Mesendoderm (in vitro differentiated cells): Measurements from ENCODE around the gene TIGD1.
"Not testable (repeated sequence)": the region's sequence is repeated elsewhere in the genome, so short reads cannot be mapped to it uniquely, and the experiment has no call there.

Experiments
- DNase-seq: peaks from one replicate; pipeline ENCODE4 v3.0.0; 2013
- H2AK5ac ChIP-seq: 2 replicates; pipeline ENCODE4 v1.6.1; 2013; ENCODE audit warnings: low read length, inconsistent platforms
- H2BK120ac ChIP-seq: 2 replicates; pipeline ENCODE4 v1.6.1; 2013; ENCODE audit warnings: low read depth, mild to moderate bottlenecking, low read length, moderate library complexity, mixed read lengths
- H2BK15ac ChIP-seq: replicated peaks from 2 replicates; pipeline ENCODE4 v1.6.1; 2013; ENCODE audit warnings: low read depth, mild to moderate bottlenecking, moderate library complexity
- H2BK5ac ChIP-seq: 2 replicates; pipeline ENCODE4 v1.6.1; 2013; ENCODE audit warnings: low read length, inconsistent platforms
- H3K18ac ChIP-seq: 2 replicates; pipeline ENCODE4 v1.6.1; 2013; ENCODE audit warnings: mild to moderate bottlenecking, low read length, mixed read lengths
- H3K23ac ChIP-seq: one replicate; pipeline ENCODE4 v1.6.1; 2013; ENCODE audit warnings: low read length
- H3K27ac ChIP-seq: 2 replicates; pipeline ENCODE4 v1.5.1; 2013; ENCODE audit warnings: low read depth, mild to moderate bottlenecking, inconsistent platforms, low read length, moderate library complexity
- H3K27me3 ChIP-seq: 2 replicates; pipeline ENCODE4 v1.6.1; 2013; ENCODE audit warnings: low read length, control low read depth, mild to moderate bottlenecking, inconsistent platforms; ENCODE audit not compliant: insufficient read depth, poor library complexity
- H3K36me3 ChIP-seq: 2 replicates; pipeline ENCODE4 v1.6.1; 2013; ENCODE audit warnings: low read length, inconsistent platforms; ENCODE audit not compliant: control insufficient read depth, insufficient read depth
- H3K4ac ChIP-seq: one replicate; pipeline ENCODE4 v1.6.1; 2013; ENCODE audit warnings: low read depth, mild to moderate bottlenecking, low read length, moderate library complexity
- H3K4me1 ChIP-seq: 2 replicates; pipeline ENCODE4 v1.6.1; 2013; ENCODE audit warnings: low read depth, low read length, inconsistent platforms; ENCODE audit not compliant: control insufficient read depth
- H3K4me2 ChIP-seq: 2 replicates; pipeline ENCODE4 v1.6.1; 2013; ENCODE audit warnings: low read length
- H3K4me3 ChIP-seq: 2 replicates; pipeline ENCODE4 v1.5.1; 2013; ENCODE audit warnings: mild to moderate bottlenecking, low read length
- H3K56ac ChIP-seq: one replicate; pipeline ENCODE4 v1.6.1; 2013; ENCODE audit warnings: low read length
- H3K79me1 ChIP-seq: 2 replicates; pipeline ENCODE4 v1.6.1; 2013; ENCODE audit warnings: low read length, inconsistent platforms
- H3K79me2 ChIP-seq: 2 replicates; pipeline ENCODE4 v1.6.1; 2013; ENCODE audit warnings: mild to moderate bottlenecking, low read length; ENCODE audit not compliant: control insufficient read depth, insufficient read depth
- H3K9ac ChIP-seq: 2 replicates; pipeline ENCODE4 v1.6.1; 2013; ENCODE audit warnings: low read length, inconsistent platforms
- H4K5ac ChIP-seq: one replicate; pipeline ENCODE4 v1.6.1; 2013; ENCODE audit warnings: low read length
- H4K8ac ChIP-seq: one replicate; pipeline ENCODE4 v1.6.1; 2013; ENCODE audit warnings: low read depth, mild to moderate bottlenecking, control low read depth, low read length, moderate library complexity
- WGBS: extraction: QIAGEN DNeasy Blood & Tissue Kit; methylation state at CpG from one replicate; pipeline ENCODE4 v1.1.7; 2013; ENCODE audit warnings: low lambda C conversion rate, missing lambda C conversion rate; ENCODE audit not compliant: insufficient coverage; ENCODE audit errors: extremely low coverage; 5-methylcytosine and 5-hydroxymethylcytosine counted together

The TIGD1 gene

GRCh38 chr2:232537079-232537478 lies 13.3 kb downstream of the TIGD1 start:
- Histone ChIP-seq H3K4ac (no peak overlapping the region), H4K5ac (no peak overlapping the region), H3K4me1 (peaks cover 2% of the 10 kb centered on the region), H3K9ac (no peak overlapping the region), H2BK15ac (no peak overlapping the region), H3K79me1 (no peaks in the 10 kb centered on the region), H2AK5ac (no peak overlapping the region), H2BK120ac (no peak overlapping the region), H3K79me2 (no peaks in the 10 kb centered on the region), H3K4me3 (no peak overlapping the region), H3K4me2 (no peak overlapping the region), H3K23ac (no peak overlapping the region), H3K18ac (no peak overlapping the region), H3K27me3 (no peaks in the 10 kb centered on the region), H4K8ac (no peak overlapping the region), H3K27ac (no peak overlapping the region), H3K36me3 (no peaks in the 10 kb centered on the region), H3K56ac (no peak overlapping the region), H2BK5ac (no peak overlapping the region)
- DNase-seq, result peak; percentile 51
- no CpG with 5 or more reads among the region's 5 CpGs for WGBS

- Histone ChIP-seq H4K5ac (no peak overlapping the region), H3K56ac (no peak overlapping the region), H4K8ac (no peak overlapping the region), H2BK120ac (no peak overlapping the region), H3K4ac (no peak overlapping the region), H3K4me3 (no peak overlapping the region), H3K9ac (no peak overlapping the region), H3K4me1 (peaks cover 2% of the 10 kb centered on the region), H3K27ac (no peak overlapping the region), H3K4me2 (no peak overlapping the region), H3K18ac (no peak overlapping the region), H3K36me3 (no peaks in the 10 kb centered on the region), H2AK5ac (no peak overlapping the region), H3K27me3 (no peaks in the 10 kb centered on the region), H2BK5ac (no peak overlapping the region), H3K79me2 (no peaks in the 10 kb centered on the region), H3K23ac (no peak overlapping the region), H2BK15ac (no peak overlapping the region), H3K79me1 (no peaks in the 10 kb centered on the region)
- no CpG with 5 or more reads among the region's 5 CpGs for WGBS
- DNase-seq, result no peak
These were observed 14.4 kb downstream of the TIGD1 start for GRCh38 chr2:232535761-232536530.

GRCh38 chr2:232534940-232535651 lies 15.3 kb downstream of the TIGD1 start:
- Histone ChIP-seq H4K8ac (no peak overlapping the region), H2BK120ac (no peak overlapping the region), H2AK5ac (no peak overlapping the region), H2BK5ac (no peak overlapping the region), H4K5ac (no peak overlapping the region), H3K4ac (no peak overlapping the region), H3K27me3 (no peaks in the 10 kb centered on the region), H3K79me2 (no peaks in the 10 kb centered on the region), H3K36me3 (no peaks in the 10 kb centered on the region), H3K56ac (no peak overlapping the region), H2BK15ac (no peak overlapping the region), H3K4me2 (no peak overlapping the region), H3K9ac (no peak overlapping the region), H3K79me1 (no peaks in the 10 kb centered on the region), H3K4me1 (peaks cover 2% of the 10 kb centered on the region), H3K27ac (no peak overlapping the region), H3K18ac (no peak overlapping the region), H3K4me3 (no peak overlapping the region), H3K23ac (no peak overlapping the region)
- no peak for DNase-seq
- WGBS, result no CpG with 5 or more reads among the region's 14 CpGs

- H3K36me3 ChIP-seq, result no peaks in the 10 kb centered on the region
- H3K4me2 ChIP-seq, result no peak overlapping the region
- H3K18ac ChIP-seq, result no peak overlapping the region
- no peak overlapping the region for H3K27ac ChIP-seq
- H3K4me1 ChIP-seq, result peaks cover 2% of the 10 kb centered on the region
- no peak overlapping the region for H2BK15ac ChIP-seq
- no peak overlapping the region for H2BK5ac ChIP-seq
- no peak overlapping the region for H3K56ac ChIP-seq
- no peak overlapping the region for H3K23ac ChIP-seq
- no peaks in the 10 kb centered on the region for H3K79me2 ChIP-seq
- no peak overlapping the region for H2BK120ac ChIP-seq
- no peak overlapping the region for H4K5ac ChIP-seq
- no peaks in the 10 kb centered on the region for H3K27me3 ChIP-seq
- no peak overlapping the region for H2AK5ac ChIP-seq
- WGBS, result no CpG with 5 or more reads among the region's 13 CpGs
- no peak for DNase-seq
- H3K9ac ChIP-seq, result no peak overlapping the region
- no peak overlapping the region for H3K4ac ChIP-seq
- H4K8ac ChIP-seq, result no peak overlapping the region
- H3K4me3 ChIP-seq, result no peak overlapping the region
- no peaks in the 10 kb centered on the region for H3K79me1 ChIP-seq
These were observed 16.2 kb downstream of the TIGD1 start for GRCh38 chr2:232533944-232534710.

- not testable (repeated sequence) for H3K4me2 ChIP-seq, H3K18ac ChIP-seq, H2BK15ac ChIP-seq, H3K27ac ChIP-seq, H4K5ac ChIP-seq, H3K79me2 ChIP-seq, H2BK5ac ChIP-seq, H2BK120ac ChIP-seq, H3K36me3 ChIP-seq, H3K56ac ChIP-seq, H2AK5ac ChIP-seq, H3K4ac ChIP-seq, H3K4me1 ChIP-seq, H3K4me3 ChIP-seq, H3K79me1 ChIP-seq, H3K23ac ChIP-seq, H3K9ac ChIP-seq, DNase-seq, H3K27me3 ChIP-seq, H4K8ac ChIP-seq
- WGBS, result no CpG with 5 or more reads among the region's 7 CpGs
These were observed 17.5 kb downstream of the TIGD1 start for GRCh38 chr2:232532821-232533220.
